K562 (cell line): ENCODE measurements around the gene CMBL. TPM values are rescaled to one million over a fixed set of nuclear protein-coding genes. Genes with fewer than 3 reads are reported as not detected.

Source experiments
- CHAMP1 ChIP-seq: fragments of 450-650 bp; IDR thresholded peaks from 2 replicates; pipeline ENCODE4 v1.6.1; 2016; ENCODE audit warnings: mild to moderate bottlenecking
- CREB3L1 ChIP-seq: fragments of 450-650 bp; IDR thresholded peaks from 2 replicates; pipeline ENCODE4 v1.6.1; 2014; ENCODE audit warnings: low read depth, mild to moderate bottlenecking, moderate library complexity, borderline replicate concordance
- DEAF1 ChIP-seq: fragments of 450-650 bp; formaldehyde crosslinking; IDR thresholded peaks from 2 replicates; pipeline ENCODE4 v1.4.0; 2020; ENCODE audit warnings: mild to moderate bottlenecking, moderate library complexity
- ETS1 ChIP-seq: conservative IDR thresholded peaks from 2 replicates; pipeline ENCODE4 v1.6.1; 2011; ENCODE audit warnings: low read depth, mild to moderate bottlenecking, low read length; ENCODE audit not compliant: control insufficient read depth
- FIP1L1 ChIP-seq: fragments of 200-400 bp; formaldehyde crosslinking; IDR thresholded peaks from 2 replicates; pipeline ENCODE4 v1.6.1; 2018; ENCODE audit warnings: mild to moderate bottlenecking, low read depth, low read length; ENCODE audit not compliant: poor library complexity, severe bottlenecking
- HDAC8 ChIP-seq: fragments of 450-650 bp; IDR thresholded peaks from 2 replicates; pipeline ENCODE4 v1.6.1; 2016; ENCODE audit warnings: mild to moderate bottlenecking, missing genetic modification characterization, moderate library complexity, missing compliant biosample characterization
- NRF1 ChIP-seq, 2 experiments: fragments of 450-650 bp; IDR thresholded peaks in 1 of 2; conservative IDR thresholded peaks in 1 of 2; 2 replicates each; pipeline ENCODE4 v1.6.1; 2014; ENCODE audit warnings: mild to moderate bottlenecking in 2 of 2
- STAG1 ChIP-seq: sonication (generic); formaldehyde crosslinking; IDR thresholded peaks from 2 replicates; pipeline ENCODE4 v1.5.0; 2020; ENCODE audit warnings: missing genetic modification reagents, borderline replicate concordance
- ZFP36 ChIP-seq: fragments of 150-350 bp; IDR thresholded peaks from 2 replicates; pipeline ENCODE4 v1.6.1; 2018; ENCODE audit warnings: low read length, low read depth; ENCODE audit not compliant: partially characterized antibody
- ZKSCAN3 ChIP-seq: fragments of 250-450 bp; sonication (Bioruptor Pico); IDR thresholded peaks from 2 replicates; pipeline ENCODE4 v1.4.0; 2020
- ZNF699 ChIP-seq: fragments of 250-450 bp; sonication (Bioruptor Pico); IDR thresholded peaks from 2 replicates; pipeline ENCODE4 v1.8.0; 2021; ENCODE audit warnings: mild to moderate bottlenecking, moderate library complexity; ENCODE audit not compliant: insufficient replicate concordance
- polyA plus RNA-seq, 8 experiments: library from polyadenylated mRNA; depleted of rRNA in 4 of 8; stranded (reverse) in 5 of 8; unstranded in 3 of 8; fragments of >200 nt; fragmentation: Nextera tagmentation in 2 of 8; fragmentation: Illumina TruSeq in 1 of 8; extraction: Ambion mirVana in 2 of 8; extraction: Trizol in 1 of 8; gene quantifications; 2 replicates each; pipeline versions ENCODE4 v1.2.1 to v1.2.3, GENCODE V29; 2011 to 2014; ENCODE audit warnings: inconsistent platforms in 1 of 8, missing spikeins in 1 of 8
- total RNA-seq, 7 experiments: library from RNA; depleted of rRNA in 6 of 7; stranded (reverse); fragments of >200 nt in 6 of 7; fragmentation: Illumina TruSeq in 2 of 7; extraction: Trizol in 2 of 7; gene quantifications; 2 replicates each; pipeline versions ENCODE4 v1.2.1 to v1.2.3, GENCODE V29; 2011 to 2021; ENCODE audit warnings: low replicate concordance in 1 of 7
- TF ChIP-seq, protein P1 (sequence below): fragments of 450-650 bp; IDR thresholded peaks from 2 replicates; pipeline ENCODE4 v1.6.1; 2017; ENCODE audit warnings: antibody characterized with exemption
- TF ChIP-seq, protein P2 (sequence below): fragments of 250-450 bp; sonication (Bioruptor Pico); IDR thresholded peaks from 2 replicates; pipeline ENCODE4 v1.5.0; 2020; ENCODE audit warnings: mild to moderate bottlenecking, borderline replicate concordance

Gene CMBL
- total and polyA plus RNA-seq, 9 of the 15 experiments (the other 6 are each of a cell fraction or from before 2014, with no cell fraction given) = 22.6 to 192 (median 71.1) TPM

- TF ChIP-seq, protein P1, sequence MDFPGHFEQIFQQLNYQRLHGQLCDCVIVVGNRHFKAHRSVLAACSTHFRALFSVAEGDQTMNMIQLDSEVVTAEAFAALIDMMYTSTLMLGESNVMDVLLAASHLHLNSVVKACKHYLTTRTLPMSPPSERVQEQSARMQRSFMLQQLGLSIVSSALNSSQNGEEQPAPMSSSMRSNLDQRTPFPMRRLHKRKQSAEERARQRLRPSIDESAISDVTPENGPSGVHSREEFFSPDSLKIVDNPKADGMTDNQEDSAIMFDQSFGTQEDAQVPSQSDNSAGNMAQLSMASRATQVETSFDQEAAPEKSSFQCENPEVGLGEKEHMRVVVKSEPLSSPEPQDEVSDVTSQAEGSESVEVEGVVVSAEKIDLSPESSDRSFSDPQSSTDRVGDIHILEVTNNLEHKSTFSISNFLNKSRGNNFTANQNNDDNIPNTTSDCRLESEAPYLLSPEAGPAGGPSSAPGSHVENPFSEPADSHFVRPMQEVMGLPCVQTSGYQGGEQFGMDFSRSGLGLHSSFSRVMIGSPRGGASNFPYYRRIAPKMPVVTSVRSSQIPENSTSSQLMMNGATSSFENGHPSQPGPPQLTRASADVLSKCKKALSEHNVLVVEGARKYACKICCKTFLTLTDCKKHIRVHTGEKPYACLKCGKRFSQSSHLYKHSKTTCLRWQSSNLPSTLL = peak; percentile 48; the same call in 1 of the 2 replicates
- TF ChIP-seq HDAC8 (peak; percentile 83; the same call in 1 of the 2 replicates), NRF1 (conservative IDR thresholded peaks at IDR 0.05 in 1 of 2, IDR thresholded peaks at IDR 0.05 in 1 of 2) (peak; percentile 87 to 89), CHAMP1 (peak; percentile 62), ZNF699 (no peak), ETS1 (peak; percentile 75), STAG1 (CRISPR knock-in tag) (no peak), ZFP36 (no peak), CREB3L1 (peak; percentile 78), FIP1L1 (peak; percentile 77), ZKSCAN3 (CRISPR knock-in tag) (no peak), DEAF1 (CRISPR knock-in tag) (no peak)
- TF ChIP-seq, protein P2, sequence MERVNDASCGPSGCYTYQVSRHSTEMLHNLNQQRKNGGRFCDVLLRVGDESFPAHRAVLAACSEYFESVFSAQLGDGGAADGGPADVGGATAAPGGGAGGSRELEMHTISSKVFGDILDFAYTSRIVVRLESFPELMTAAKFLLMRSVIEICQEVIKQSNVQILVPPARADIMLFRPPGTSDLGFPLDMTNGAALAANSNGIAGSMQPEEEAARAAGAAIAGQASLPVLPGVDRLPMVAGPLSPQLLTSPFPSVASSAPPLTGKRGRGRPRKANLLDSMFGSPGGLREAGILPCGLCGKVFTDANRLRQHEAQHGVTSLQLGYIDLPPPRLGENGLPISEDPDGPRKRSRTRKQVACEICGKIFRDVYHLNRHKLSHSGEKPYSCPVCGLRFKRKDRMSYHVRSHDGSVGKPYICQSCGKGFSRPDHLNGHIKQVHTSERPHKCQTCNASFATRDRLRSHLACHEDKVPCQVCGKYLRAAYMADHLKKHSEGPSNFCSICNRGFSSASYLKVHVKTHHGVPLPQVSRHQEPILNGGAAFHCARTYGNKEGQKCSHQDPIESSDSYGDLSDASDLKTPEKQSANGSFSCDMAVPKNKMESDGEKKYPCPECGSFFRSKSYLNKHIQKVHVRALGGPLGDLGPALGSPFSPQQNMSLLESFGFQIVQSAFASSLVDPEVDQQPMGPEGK (CRISPR knock-in tag) = no peak
Observed at GRCh38 chr5:10307206-10308148, at the start of gene CMBL (continued).
